GM13976 (cell line): Measurements from ENCODE around the gene GDF10.

ENCODE experiments used
- DNase-seq: peaks from one replicate; pipeline ENCODE4 v3.0.0; 2012; ENCODE audit warnings: low spot score
- in situ Hi-C: fragments of 300-500 bp; cut with MboI; formaldehyde crosslinking; loops from one replicate; pipeline ENCODE4 v1.12.0; 2022; ENCODE audit warnings: low sequenced_read_pairs, mixed read lengths, inconsistent platforms; ENCODE audit not compliant: unreplicated experiment
- TF ChIP-seq, protein P1 (sequence below): IDR thresholded peaks from 2 replicates; pipeline ENCODE4 v1.5.1; 2012; ENCODE audit warnings: borderline replicate concordance, mild to moderate bottlenecking; ENCODE audit not compliant: insufficient read depth; ENCODE audit errors: extremely low read depth, missing control alignments, control extremely low read depth

GDF10 gene

DNA sequence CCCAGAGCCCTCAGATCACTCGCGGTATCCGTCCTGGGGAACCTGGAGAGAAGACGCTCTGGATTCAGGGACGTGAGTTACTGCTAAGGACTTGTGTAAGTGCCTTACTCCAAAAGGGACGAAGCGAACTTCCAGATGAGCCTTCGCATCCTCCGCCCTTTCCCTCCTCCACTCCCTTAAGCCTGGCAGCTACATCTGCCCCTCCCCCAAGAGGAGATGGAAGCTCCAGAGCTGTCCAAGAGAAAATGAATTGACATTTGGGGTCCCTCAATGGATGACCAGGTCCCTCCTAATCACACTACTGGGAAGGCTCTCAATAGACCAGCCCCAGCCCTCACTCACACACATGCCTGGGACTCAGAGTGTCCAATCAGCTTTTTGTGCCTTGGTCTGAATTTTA lies 31.3 kb upstream of the GDF10 start:
- TF ChIP-seq, protein P1, sequence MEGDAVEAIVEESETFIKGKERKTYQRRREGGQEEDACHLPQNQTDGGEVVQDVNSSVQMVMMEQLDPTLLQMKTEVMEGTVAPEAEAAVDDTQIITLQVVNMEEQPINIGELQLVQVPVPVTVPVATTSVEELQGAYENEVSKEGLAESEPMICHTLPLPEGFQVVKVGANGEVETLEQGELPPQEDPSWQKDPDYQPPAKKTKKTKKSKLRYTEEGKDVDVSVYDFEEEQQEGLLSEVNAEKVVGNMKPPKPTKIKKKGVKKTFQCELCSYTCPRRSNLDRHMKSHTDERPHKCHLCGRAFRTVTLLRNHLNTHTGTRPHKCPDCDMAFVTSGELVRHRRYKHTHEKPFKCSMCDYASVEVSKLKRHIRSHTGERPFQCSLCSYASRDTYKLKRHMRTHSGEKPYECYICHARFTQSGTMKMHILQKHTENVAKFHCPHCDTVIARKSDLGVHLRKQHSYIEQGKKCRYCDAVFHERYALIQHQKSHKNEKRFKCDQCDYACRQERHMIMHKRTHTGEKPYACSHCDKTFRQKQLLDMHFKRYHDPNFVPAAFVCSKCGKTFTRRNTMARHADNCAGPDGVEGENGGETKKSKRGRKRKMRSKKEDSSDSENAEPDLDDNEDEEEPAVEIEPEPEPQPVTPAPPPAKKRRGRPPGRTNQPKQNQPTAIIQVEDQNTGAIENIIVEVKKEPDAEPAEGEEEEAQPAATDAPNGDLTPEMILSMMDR: no peak
- in situ Hi-C loops: no loop called here
- no peak for DNase-seq

DNA sequence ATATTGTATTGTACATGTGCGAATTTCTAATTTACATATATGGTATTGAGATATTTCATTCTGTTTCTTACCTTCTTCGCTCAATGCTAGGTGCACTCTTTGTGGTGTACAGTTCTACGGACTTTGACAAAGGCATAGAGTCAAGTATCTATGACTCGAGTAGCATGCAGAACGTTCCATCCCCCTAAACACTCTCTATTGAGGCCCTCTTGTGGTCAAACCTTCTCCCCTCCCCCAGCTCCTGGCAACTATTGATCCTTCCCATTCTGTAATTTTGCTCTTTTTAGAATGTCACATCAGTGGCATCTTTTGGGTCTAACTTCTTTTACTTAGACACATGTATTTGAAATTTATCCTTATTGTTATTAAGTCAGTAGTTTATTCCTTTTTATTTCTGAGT lies 30.7 kb upstream of the GDF10 start:
- TF ChIP-seq, protein P1: no peak
- DNase-seq: no peak
- in situ Hi-C loops: no loop called here

DNA sequence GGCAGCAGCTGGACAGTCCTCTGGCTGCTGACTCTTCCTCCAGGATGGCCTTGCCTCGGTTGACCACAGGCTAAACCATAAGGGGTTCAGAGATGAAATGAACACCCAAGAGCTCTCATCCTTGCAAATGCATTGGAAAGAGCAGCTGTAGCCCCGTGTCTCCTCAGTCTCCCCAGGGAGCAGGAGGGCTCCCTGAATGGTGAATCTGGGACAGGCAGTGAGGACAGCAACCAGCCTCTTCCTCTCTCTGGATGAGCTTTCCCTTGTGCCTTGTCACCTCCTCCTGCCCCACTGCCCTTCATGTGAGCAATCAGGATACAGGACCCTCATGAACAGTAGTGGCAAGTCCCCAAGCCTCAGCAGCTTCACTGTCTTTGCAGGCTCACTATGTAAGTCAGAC lies 23.9 kb upstream of the GDF10 start:
- TF ChIP-seq, protein P1: no peak
- in situ Hi-C loops: no loop called here
- no peak for DNase-seq

DNA sequence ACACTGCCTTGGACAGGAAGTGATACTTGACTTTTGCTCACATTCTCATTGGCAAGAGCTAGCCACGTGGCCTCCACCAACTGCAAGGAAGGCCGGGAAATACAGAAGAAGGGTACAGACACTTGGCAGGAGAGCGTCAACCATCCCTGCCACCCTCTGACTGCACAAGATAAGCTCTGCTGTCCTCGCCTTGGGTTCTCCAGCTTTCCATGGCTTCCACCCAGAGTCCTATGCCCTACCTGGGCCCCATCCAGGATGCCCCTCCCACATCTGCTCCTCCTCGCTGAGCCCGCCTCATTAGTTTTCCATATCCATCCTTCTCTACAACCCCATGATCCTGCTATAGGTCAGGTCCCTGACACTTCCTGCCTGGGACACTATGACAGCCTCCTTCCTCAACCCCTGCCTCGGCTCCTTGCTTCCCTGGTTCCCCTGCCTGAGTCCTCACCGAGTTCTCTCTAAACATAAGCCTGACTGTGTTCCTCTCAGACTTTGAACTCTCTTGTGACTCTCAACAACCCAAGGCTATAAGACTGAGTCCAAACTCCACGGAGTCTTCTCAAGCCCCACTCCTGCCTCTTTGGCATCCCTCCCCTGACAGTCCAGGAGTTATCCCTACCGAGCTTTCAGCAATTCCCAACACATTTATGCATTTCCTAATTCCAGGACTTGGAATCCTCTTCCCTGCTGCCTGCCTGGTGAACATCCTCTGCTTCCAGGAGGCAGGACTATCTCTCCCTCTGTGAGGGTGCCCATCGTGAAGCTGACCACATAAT lies 23.2 kb upstream of the GDF10 start:
- in situ Hi-C loops: no loop called here
- TF ChIP-seq, protein P1: no peak
- no peak for DNase-seq

DNA sequence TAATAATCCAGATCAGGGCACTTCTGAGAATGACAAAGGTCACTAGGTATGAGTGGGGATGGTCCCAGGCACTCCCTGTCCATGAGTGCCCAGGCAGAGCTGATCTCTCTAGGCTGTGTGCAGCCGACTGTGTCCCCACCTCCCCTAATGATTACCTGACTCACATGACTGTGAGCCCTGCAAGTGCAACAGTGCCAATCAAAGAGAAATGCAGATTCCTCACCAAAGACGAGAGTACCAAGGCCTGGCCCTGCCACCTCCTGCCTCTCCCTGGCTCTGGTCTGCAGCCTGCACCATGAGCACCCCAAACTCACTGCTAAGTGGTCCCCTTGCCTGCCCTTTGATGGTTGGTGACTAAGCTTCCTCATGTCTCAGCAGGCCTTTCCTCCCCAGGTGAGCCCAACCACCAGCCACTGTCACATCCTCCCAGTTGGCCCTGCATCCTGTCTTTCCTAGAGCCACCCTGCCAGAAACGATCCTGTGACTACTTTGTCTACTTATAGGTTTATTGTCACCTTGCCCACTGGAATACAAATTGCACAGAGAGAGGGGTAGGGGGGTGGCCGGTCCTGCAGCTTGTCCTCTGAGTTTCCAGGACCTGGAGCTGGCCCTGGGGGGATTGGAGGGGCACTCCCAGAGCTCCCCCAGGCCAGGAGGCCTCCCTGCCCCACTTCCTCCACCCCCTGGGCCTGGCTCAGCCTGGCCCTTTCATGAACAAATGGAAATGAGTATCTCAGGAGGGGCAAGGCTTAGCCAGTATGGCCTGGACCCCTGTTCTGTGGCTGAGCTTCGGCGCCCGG lies 22.4 kb upstream of the GDF10 start:
- DNase-seq: no peak
- TF ChIP-seq, protein P1: no peak
- in situ Hi-C loops: no loop called here

DNA sequence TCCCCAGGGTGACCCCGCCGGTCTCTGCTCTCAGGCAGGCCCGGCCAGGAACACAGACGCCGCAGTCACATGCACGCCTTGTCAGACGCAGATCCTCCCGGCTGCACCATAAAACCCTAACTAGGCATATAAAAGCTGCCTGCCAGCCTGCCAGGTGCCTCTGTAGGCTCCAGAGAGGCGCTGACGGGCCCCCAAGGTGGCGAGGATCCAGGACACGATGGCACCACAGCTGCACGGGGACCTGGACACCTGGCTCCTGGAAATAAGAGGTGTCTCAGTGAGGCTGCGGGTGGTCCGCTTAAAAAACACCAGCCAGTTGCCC lies 21.9 kb upstream of the GDF10 start:
- DNase-seq: no peak
- TF ChIP-seq, protein P1: no peak
- in situ Hi-C loops: no loop called here
